Upper lobe of right lung (tissue), 1 donor: ENCODE measurements around the gene BCAR3. TPM values are rescaled to one million over a fixed set of nuclear protein-coding genes. Genes with fewer than 3 reads are reported as not detected.

Experiments
- ATAC-seq: fragments of 200-7000 bp; cut with Tn5 transposase; one replicate; pipeline ENCODE4 v1.9.1; 2020; ENCODE audit warnings: mild to moderate bottlenecking, moderate library complexity
- DNase-seq: peaks from one replicate; pipeline ENCODE4 v3.0.0-alpha.2; 2020
- H3K27ac ChIP-seq: fragments of 200-600 bp; one replicate; pipeline ENCODE4 v1.8.0; 2022
- H3K27me3 ChIP-seq: fragments of 200-600 bp; one replicate; pipeline ENCODE4 v1.8.0; 2022; ENCODE audit warnings: mild to moderate bottlenecking
- H3K36me3 ChIP-seq: fragments of 200-600 bp; one replicate; pipeline ENCODE4 v1.8.0; 2022
- H3K4me1 ChIP-seq: fragments of 200-600 bp; one replicate; pipeline ENCODE4 v1.8.0; 2022
- H3K4me3 ChIP-seq: fragments of 200-600 bp; one replicate; pipeline ENCODE4 v1.8.0; 2022; ENCODE audit warnings: mild to moderate bottlenecking
- H3K9me3 ChIP-seq: fragments of 200-600 bp; one replicate; pipeline ENCODE4 v1.8.0; 2022
- intact Hi-C: fragments of 100-400 bp; cut with DNase I; formaldehyde crosslinking; loops from one replicate; pipeline ENCODE4 v1.11.0; 2022
- total RNA-seq: library from RNA; stranded (reverse); fragmentation: NEBNext Ultra II Directional; extraction: Animal tissue kit (Norgen Biotek cat#: 25700); gene quantifications from one replicate; pipeline ENCODE4 v1.2.1, GENCODE V29; 2021
- TF ChIP-seq, protein P1 (sequence below): fragments of 200-600 bp; IDR thresholded peaks from one replicate; pipeline ENCODE4 v1.8.0; 2022; ENCODE audit warnings: antibody characterized with exemption
- donor health status: DM: no; HTN: yes; CAD: no; lungs with severe emphysema.

BCAR3 gene
- total RNA-seq, 1 donor from 2014 or later = 23.5 TPM

GRCh38 chr1:93690341-93690740, 8.7 kb upstream of the BCAR3 start:
- intact Hi-C loops = no loop called here
- ATAC-seq = no peak
- Histone ChIP-seq H3K36me3 (no peaks in the 10 kb centered on the region), H3K4me3 (no peak overlapping the region), H3K27ac (no peak overlapping the region), H3K9me3 (no peaks in the 10 kb centered on the region), H3K4me1 (peaks cover 23% of the 10 kb centered on the region), H3K27me3 (no peaks in the 10 kb centered on the region)
- no peak for DNase-seq
- TF ChIP-seq, protein P1, sequence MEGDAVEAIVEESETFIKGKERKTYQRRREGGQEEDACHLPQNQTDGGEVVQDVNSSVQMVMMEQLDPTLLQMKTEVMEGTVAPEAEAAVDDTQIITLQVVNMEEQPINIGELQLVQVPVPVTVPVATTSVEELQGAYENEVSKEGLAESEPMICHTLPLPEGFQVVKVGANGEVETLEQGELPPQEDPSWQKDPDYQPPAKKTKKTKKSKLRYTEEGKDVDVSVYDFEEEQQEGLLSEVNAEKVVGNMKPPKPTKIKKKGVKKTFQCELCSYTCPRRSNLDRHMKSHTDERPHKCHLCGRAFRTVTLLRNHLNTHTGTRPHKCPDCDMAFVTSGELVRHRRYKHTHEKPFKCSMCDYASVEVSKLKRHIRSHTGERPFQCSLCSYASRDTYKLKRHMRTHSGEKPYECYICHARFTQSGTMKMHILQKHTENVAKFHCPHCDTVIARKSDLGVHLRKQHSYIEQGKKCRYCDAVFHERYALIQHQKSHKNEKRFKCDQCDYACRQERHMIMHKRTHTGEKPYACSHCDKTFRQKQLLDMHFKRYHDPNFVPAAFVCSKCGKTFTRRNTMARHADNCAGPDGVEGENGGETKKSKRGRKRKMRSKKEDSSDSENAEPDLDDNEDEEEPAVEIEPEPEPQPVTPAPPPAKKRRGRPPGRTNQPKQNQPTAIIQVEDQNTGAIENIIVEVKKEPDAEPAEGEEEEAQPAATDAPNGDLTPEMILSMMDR = no peak

DNA sequence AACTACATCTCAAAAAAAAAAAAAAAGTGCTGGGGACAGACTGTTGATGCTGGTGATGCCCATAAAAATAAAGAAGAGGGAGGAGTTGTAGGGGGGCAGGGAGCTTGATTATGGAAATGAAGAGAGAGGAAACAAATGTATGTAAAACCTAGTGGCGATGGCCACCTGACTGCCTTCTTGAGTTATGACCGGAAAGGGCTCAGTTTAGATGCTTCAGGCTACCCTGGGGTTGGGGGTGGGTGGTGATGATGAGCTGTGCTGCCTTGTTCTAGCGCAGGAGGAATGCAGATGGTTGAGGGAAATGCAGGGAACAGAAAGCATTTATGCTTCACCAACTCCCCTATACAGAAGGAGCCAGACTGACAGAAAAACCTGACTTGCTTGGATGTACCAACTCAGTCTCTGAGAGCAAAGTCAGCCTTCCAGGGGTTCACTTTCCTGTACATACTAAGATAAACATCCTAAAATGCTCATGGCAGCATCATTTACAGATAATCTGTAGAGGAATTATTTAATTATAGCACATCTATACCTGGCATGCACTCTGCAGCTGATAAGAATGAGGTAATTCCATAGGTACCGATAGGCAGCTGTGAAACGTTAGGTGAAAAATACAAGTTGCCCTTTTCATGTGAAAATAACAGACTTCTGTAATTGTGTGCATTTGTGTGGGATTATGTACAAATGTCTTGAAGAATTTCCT, 8.0 kb upstream of the BCAR3 start:
- Histone ChIP-seq H3K9me3 (no peaks in the 10 kb centered on the region), H3K4me3 (no peak overlapping the region), H3K27ac (no peak overlapping the region), H3K36me3 (no peaks in the 10 kb centered on the region), H3K4me1 (peaks cover 23% of the 10 kb centered on the region), H3K27me3 (no peaks in the 10 kb centered on the region)
- DNase-seq (no peak), ATAC-seq (no peak)
- intact Hi-C loops = loop anchor here (10.0 kb wide), 1 partner anchor 55 kb away; no protein-coding TSS in a partner anchor
- TF ChIP-seq, protein P1 = no peak

DNA sequence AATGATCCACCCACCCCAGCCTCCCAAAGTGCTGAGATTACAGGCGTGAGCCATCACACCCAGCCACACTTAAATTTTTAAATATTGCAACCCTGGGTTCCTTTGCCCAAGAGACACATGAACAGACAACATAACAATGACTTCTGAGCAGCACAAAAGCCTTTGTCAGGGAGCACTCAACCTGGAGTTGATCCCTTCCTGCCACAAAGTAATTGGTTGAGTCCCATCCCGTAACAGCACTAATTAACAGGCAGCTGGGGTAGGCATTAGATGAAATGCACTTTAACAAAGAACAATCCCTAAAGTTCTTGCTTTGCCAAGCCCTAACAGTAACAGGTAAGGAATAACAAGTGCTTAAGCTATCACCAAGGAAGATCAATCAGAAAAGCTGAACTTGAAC, 5.9 kb upstream of the BCAR3 start:
- H3K4me1 ChIP-seq = peaks cover 15% of the 10 kb centered on the region
- intact Hi-C loops = loop anchor here (10.0 kb wide), 1 partner anchor 53 kb away; no protein-coding TSS in a partner anchor

GRCh38 chr1:93686504-93687250, 5.0 kb upstream of the BCAR3 start:
- H3K27ac ChIP-seq = no peak overlapping the region
- no peak overlapping the region for H3K4me3 ChIP-seq
- no peak for ATAC-seq
- no peak for DNase-seq
- H3K27me3 ChIP-seq = no peaks in the 10 kb centered on the region
- peaks cover 12% of the 10 kb centered on the region for H3K4me1 ChIP-seq
- intact Hi-C loops = loop anchor here (10.0 kb wide), 1 partner anchor 52 kb away; no protein-coding TSS in a partner anchor
- TF ChIP-seq, protein P1 = no peak
- no peaks in the 10 kb centered on the region for H3K9me3 ChIP-seq
- no peaks in the 10 kb centered on the region for H3K36me3 ChIP-seq

More for the DNA sequence above, 5.9 kb upstream of the BCAR3 start:
- Histone ChIP-seq H3K9me3 (no peaks in the 10 kb centered on the region), H3K27ac (no peak overlapping the region), H3K27me3 (no peaks in the 10 kb centered on the region), H3K36me3 (no peaks in the 10 kb centered on the region), H3K4me3 (no peak overlapping the region)
- no peak for DNase-seq
- ATAC-seq = no peak
- TF ChIP-seq, protein P1 = no peak

DNA sequence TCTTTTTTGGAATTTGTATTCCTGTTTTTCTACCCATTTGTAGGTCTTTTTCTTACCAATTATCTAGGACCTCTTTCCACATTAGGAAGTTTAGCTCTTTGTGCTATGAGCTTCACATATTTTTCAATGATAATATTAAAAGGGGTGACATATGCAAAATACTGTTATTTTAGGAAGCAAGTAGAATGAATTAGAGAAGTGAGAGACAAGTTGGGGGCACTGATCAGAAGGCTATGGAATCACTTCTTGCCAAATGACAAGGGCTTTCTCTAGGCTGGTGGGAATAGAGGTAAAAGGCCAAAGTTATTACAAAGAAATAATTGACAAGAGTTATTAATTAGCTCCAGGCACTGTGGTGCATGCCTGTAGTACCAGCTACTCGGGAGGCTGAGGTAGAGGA, 4.3 kb upstream of the BCAR3 start:
- ATAC-seq (no peak), DNase-seq (no peak)
- TF ChIP-seq, protein P1 = no peak
- H3K4me1 ChIP-seq = peaks cover 4% of the 10 kb centered on the region
- no peaks in the 10 kb centered on the region for H3K27me3 ChIP-seq
- H3K4me3 ChIP-seq = no peak overlapping the region
- no peaks in the 10 kb centered on the region for H3K9me3 ChIP-seq
- no peak overlapping the region for H3K27ac ChIP-seq
- intact Hi-C loops = loop anchor here (10.0 kb wide), 1 partner anchor 51 kb away; no protein-coding TSS in a partner anchor
- no peaks in the 10 kb centered on the region for H3K36me3 ChIP-seq
